Activated T-cell treated with anti-CD3 and anti-CD28 coated beads for 1 hour (primary cell): ENCODE results near the gene SLC12A8.

Experiments used
- DNase-seq: peaks from one replicate; pipeline ENCODE4 v3.0.0-alpha.2; 2020; ENCODE audit warnings: low read depth

Gene SLC12A8

GRCh38 chr3:125054062-125054448, 158.5 kb downstream of the SLC12A8 start:
- DNase-seq = no peak

GRCh38 chr3:125053304-125053699, 159.2 kb downstream of the SLC12A8 start:
- DNase-seq = no peak

- DNase-seq = no peak
Observed at GRCh38 chr3:125052624-125053303, 159.8 kb downstream of the SLC12A8 start.

GRCh38 chr3:125051715-125052581, 160.6 kb downstream of the SLC12A8 start:
- DNase-seq = peak; percentile 52

GRCh38 chr3:125051205-125051604, 161.3 kb downstream of the SLC12A8 start:
- DNase-seq = no peak

GRCh38 chr3:125050488-125051090, 162.0 kb downstream of the SLC12A8 start:
- no peak for DNase-seq

GRCh38 chr3:125048282-125048681, 164.3 kb downstream of the SLC12A8 start:
- no peak for DNase-seq

- DNase-seq = no peak
Observed at GRCh38 chr3:125045965-125046364, 166.6 kb downstream of the SLC12A8 start.

- DNase-seq = no peak
Observed at GRCh38 chr3:125045194-125045593, 167.4 kb downstream of the SLC12A8 start.

- DNase-seq = no peak
Observed at GRCh38 chr3:125043599-125044151, 168.9 kb downstream of the SLC12A8 start.

- DNase-seq = no peak
Observed at GRCh38 chr3:125042725-125043406, 169.7 kb downstream of the SLC12A8 start.

GRCh38 chr3:125039131-125040100, 173.1 kb downstream of the SLC12A8 start:
- DNase-seq = no peak

- no peak for DNase-seq
Observed at GRCh38 chr3:125037498-125038150, 174.9 kb downstream of the SLC12A8 start.

- DNase-seq = no peak
Observed at GRCh38 chr3:125035217-125035616, 177.3 kb downstream of the SLC12A8 start.

GRCh38 chr3:125033616-125034015, 178.9 kb downstream of the SLC12A8 start:
- DNase-seq = no peak

- DNase-seq = no peak
Observed at GRCh38 chr3:125033135-125033534, 179.4 kb downstream of the SLC12A8 start.

- no peak for DNase-seq
Observed at GRCh38 chr3:125032683-125033082, 179.9 kb downstream of the SLC12A8 start.
